A549 (cell line): ENCODE measurements around the gene SEC16B. TPM values are rescaled to one million over a fixed set of nuclear protein-coding genes. Genes with fewer than 3 reads are reported as not detected.

Experiments used
- ATAC-seq, 2 experiments: fragments of 200-7000 bp in 1 of 2; fragments of >200 bp in 1 of 2; cut with Nextera tagmentation in 1 of 2; cut with Tn5 transposase in 1 of 2; 3 replicates each; pipeline versions ENCODE4 v1.8.0 to v1.9.1; 2018 to 2020; ENCODE audit warnings: mild to moderate bottlenecking in 1 of 2, moderate library complexity in 1 of 2
- CTCF ChIA-PET: fragments of 300-600 bp; sonication (Branson Sonifier 250); formaldehyde crosslinking; extraction: SDS; loops from one replicate; lab custom pipeline; 2021; ENCODE audit warnings: antibody characterized with exemption, inconsistent platforms; lab: Yijun Ruan, JAX
- POLR2A ChIA-PET: fragments of 350-600 bp; formaldehyde crosslinking; extraction: SDS; loops from one replicate; lab custom pipeline; 2021; ENCODE audit warnings: antibody characterized with exemption, inconsistent platforms; lab: Yijun Ruan, JAX
- DNase-seq, 2 experiments: peaks; one replicate each; pipeline versions ENCODE4 v3.0.0 to v3.0.0-alpha.2; 2011 to 2016; ENCODE audit warnings: low read depth in 1 of 2, low spot score in 1 of 2
- FAIRE-seq: peaks from 2 replicates; lab custom pipeline; 2011; peaks lifted over from hg19 to GRCh38; lab: Jason Lieb, UNC
- H3K27ac ChIP-seq, 2 experiments: fragments of >200 bp; sonication (Bioruptor Twin); formaldehyde crosslinking; 3 replicates each; pipeline ENCODE4 v1.5.1; 2016 to 2017
- H3K4me1 ChIP-seq: fragments of >200 bp; sonication (Bioruptor Twin); formaldehyde crosslinking; 3 replicates; pipeline ENCODE4 v1.6.1; 2016
- H3K4me2 ChIP-seq: fragments of >200 bp; sonication (Bioruptor Twin); formaldehyde crosslinking; 3 replicates; pipeline ENCODE4 v1.6.1; 2016
- H3K4me3 ChIP-seq: fragments of >200 bp; sonication (Bioruptor Twin); formaldehyde crosslinking; 3 replicates; pipeline ENCODE4 v1.5.1; 2016
- H3K9me3 ChIP-seq: fragments of >200 bp; sonication (Bioruptor Twin); formaldehyde crosslinking; 3 replicates; pipeline ENCODE4 v1.6.1; 2016
- ATOH8 ChIP-seq: fragments of 250-450 bp; sonication (Bioruptor Pico); IDR thresholded peaks from 2 replicates; pipeline ENCODE4 v1.5.0; 2020; ENCODE audit warnings: low read depth, mild to moderate bottlenecking, moderate library complexity
- CHD2 ChIP-seq: fragments of 150-350 bp; IDR thresholded peaks from 2 replicates; pipeline ENCODE4 v1.6.1; 2014; ENCODE audit warnings: low read length; ENCODE audit not compliant: partially characterized antibody
- CHD4 ChIP-seq: fragments of 200-600 bp; sonication (generic); IDR thresholded peaks from 2 replicates; pipeline ENCODE4 v1.6.1; 2016; ENCODE audit warnings: antibody characterized with exemption, mild to moderate bottlenecking, borderline replicate concordance
- CTCF ChIP-seq: fragments of >200 bp; sonication (Bioruptor Twin); formaldehyde crosslinking; IDR thresholded peaks from 3 replicates; pipeline ENCODE4 v1.5.1; 2016
- EHMT2 ChIP-seq: fragments of 200-600 bp; sonication (generic); IDR thresholded peaks from 2 replicates; pipeline ENCODE4 v1.6.1; 2016; ENCODE audit warnings: antibody characterized with exemption, low read depth, mild to moderate bottlenecking, moderate library complexity
- HEYL ChIP-seq: fragments of 250-450 bp; sonication (Bioruptor Pico); IDR thresholded peaks from 2 replicates; pipeline ENCODE4 v1.8.0; 2021; ENCODE audit warnings: mild to moderate bottlenecking, moderate library complexity
- HMGXB4 ChIP-seq: fragments of 250-450 bp; sonication (Bioruptor Pico); IDR thresholded peaks from 2 replicates; pipeline ENCODE4 v1.5.0; 2021; ENCODE audit warnings: mild to moderate bottlenecking, moderate library complexity, borderline replicate concordance
- HOXA7 ChIP-seq: fragments of 250-450 bp; sonication (Bioruptor Pico); IDR thresholded peaks from 2 replicates; pipeline ENCODE4 v1.5.0; 2020; ENCODE audit warnings: mild to moderate bottlenecking, moderate library complexity
- HOXB5 ChIP-seq: fragments of 250-450 bp; sonication (Bioruptor Pico); IDR thresholded peaks from 2 replicates; pipeline ENCODE4 v1.5.0; 2020; ENCODE audit warnings: mild to moderate bottlenecking, moderate library complexity
- NPAS2 ChIP-seq: fragments of 250-450 bp; sonication (Bioruptor Pico); IDR thresholded peaks from 2 replicates; pipeline ENCODE4 v1.8.0; 2022; ENCODE audit warnings: mild to moderate bottlenecking, moderate library complexity, borderline replicate concordance
- PBX3 ChIP-seq: IDR thresholded peaks from 2 replicates; pipeline ENCODE4 v1.6.1; 2012
- RAD21 ChIP-seq, 2 experiments: fragments of >200 bp in 1 of 2; sonication (Bioruptor Twin) in 1 of 2; formaldehyde crosslinking in 1 of 2; IDR thresholded peaks in 1 of 2; conservative IDR thresholded peaks in 1 of 2; 2 replicates in 1 of 2; 3 replicates in 1 of 2; pipeline ENCODE4 v1.6.1; 2012 to 2018; ENCODE audit warnings: inconsistent platforms in 1 of 2
- RNF2 ChIP-seq: fragments of 200-600 bp; sonication (generic); IDR thresholded peaks from 2 replicates; pipeline ENCODE4 v1.6.1; 2016; ENCODE audit warnings: low read depth, mild to moderate bottlenecking, antibody characterized with exemption, moderate library complexity, borderline replicate concordance
- SMC3 ChIP-seq: fragments of >200 bp; sonication (Bioruptor Twin); formaldehyde crosslinking; IDR thresholded peaks from 3 replicates; pipeline ENCODE4 v1.6.1; 2018; ENCODE audit warnings: inconsistent platforms
- SREBF2 ChIP-seq: fragments of 450-650 bp; IDR thresholded peaks from 2 replicates; pipeline ENCODE4 v1.6.1; 2014; ENCODE audit warnings: mild to moderate bottlenecking, moderate library complexity
- TFCP2L1 ChIP-seq: fragments of 250-450 bp; sonication (Bioruptor Pico); IDR thresholded peaks from 2 replicates; pipeline ENCODE4 v1.5.0; 2021; ENCODE audit warnings: mild to moderate bottlenecking
- ZC3H11A ChIP-seq: fragments of 450-650 bp; IDR thresholded peaks from 2 replicates; pipeline ENCODE4 v1.6.1; 2014; ENCODE audit warnings: antibody characterized with exemption, mild to moderate bottlenecking
- ZNF302 ChIP-seq: fragments of 250-450 bp; sonication (Bioruptor Pico); IDR thresholded peaks from 2 replicates; pipeline ENCODE4 v1.9.0; 2021; ENCODE audit warnings: inconsistent platforms, mild to moderate bottlenecking, moderate library complexity
- WGBS: methylation state at CpG from one replicate; pipeline ENCODE4 v1.1.6; 2017; ENCODE audit errors: missing lambda C conversion rate; 5-methylcytosine and 5-hydroxymethylcytosine counted together
- polyA plus RNA-seq, 4 experiments: library from polyadenylated mRNA; depleted of rRNA in 3 of 4; stranded (reverse); fragments of >200 nt; fragmentation: RNase III in 1 of 4; extraction: RNeasy Plus Mini Kit Qiagen cat#74134 plus additional on column Dnase treatment in 1 of 4; gene quantifications; 2 replicates in 3 of 4; 3 replicates in 1 of 4; pipeline ENCODE4 v1.2.3, GENCODE V29; 2011 to 2017

Gene SEC16B
- polyA plus RNA-seq, 2 of the 4 experiments (the other 2 are of a cell fraction) = 1.3 to 2.6 TPM

- no peak for TF ChIP-seq ZNF302
- no peak for TF ChIP-seq NPAS2 (CRISPR knock-in tag)
- TF ChIP-seq SREBF2 = no peak
- no peak for TF ChIP-seq PBX3
- no peak for TF ChIP-seq HMGXB4
- TF ChIP-seq CHD2 = no peak
- no peak for TF ChIP-seq TFCP2L1 (CRISPR knock-in tag)
- peak; percentile 71 for TF ChIP-seq SMC3
- TF ChIP-seq, all 56 proteins: peak for 4
Observed at GRCh38 chr1:177948336-177948972, 21.4 kb downstream of the SEC16B start (continued).

GRCh38 chr1:177947623-177948022, 22.2 kb downstream of the SEC16B start:
- Histone ChIP-seq H3K9me3 (no peaks in the 10 kb centered on the region), H3K4me2 (no peak overlapping the region), H3K4me1 (no peaks in the 10 kb centered on the region), H3K27ac (no peak overlapping the region), H3K4me3 (no peak overlapping the region)
- ChIA-PET CTCF (interaction anchor here (0.8 to 7.8 kb wide), 21 partner anchors 7 to 1055 kb away, joined by 3 to 79 read pairs (median 7); partner anchors contain the start of gene SEC16B), POLR2A (no interaction called here)
- DNase-seq (no peak), ATAC-seq (no peak), FAIRE-seq (no peak)
- WGBS = 74% methylated on average over 6 of the region's 7 CpGs
- no peak for TF ChIP-seq HOXA7 (CRISPR knock-in tag)
- TF ChIP-seq ATOH8 (CRISPR knock-in tag) = no peak
- TF ChIP-seq RNF2 = no peak
- TF ChIP-seq ZC3H11A = no peak

- Histone ChIP-seq H3K27ac (no peak overlapping the region), H3K4me3 (no peak overlapping the region), H3K4me1 (no peaks in the 10 kb centered on the region), H3K9me3 (no peaks in the 10 kb centered on the region), H3K4me2 (no peak overlapping the region)
- peak; percentile 46 for FAIRE-seq
- DNase-seq = peak; percentile 61 to 67
- ChIA-PET POLR2A (no interaction called here), CTCF (interaction anchor here (0.6 to 7.8 kb wide), 39 partner anchors 9 to 1571 kb away, joined by 3 to 79 read pairs (median 4); partner anchors contain the start of gene SEC16B)
- whole genome bisulfite sequencing = 32% methylated on average over 12 of the region's 12 CpGs
- ATAC-seq = peak; percentile 76 to 91
- peak; percentile 76 for TF ChIP-seq SMC3
- peak; percentile 87 to 91 for TF ChIP-seq RAD21 (conservative IDR thresholded peaks at IDR 0.05 in 1 of 2, IDR thresholded peaks at IDR 0.05 in 1 of 2)
- TF ChIP-seq EHMT2 = no peak
- no peak for TF ChIP-seq HEYL (CRISPR knock-in tag)
- TF ChIP-seq CHD4 = no peak
- no peak for TF ChIP-seq HOXB5
- peak; percentile 91 for TF ChIP-seq CTCF
Observed at GRCh38 chr1:177945943-177946650, 23.8 kb downstream of the SEC16B start.
